Nephron (organoid): Measurements from ENCODE around the gene SOX21.

Source experiments
- H3K27ac Mint-ChIP-seq, 3 experiments: 2 replicates each; pipeline ENCODE4 v1.8.0; 2020; ENCODE audit warnings: mixed read lengths in 3 of 3, mild to moderate bottlenecking in 2 of 3, moderate library complexity in 1 of 3
- H3K27me3 Mint-ChIP-seq: 2 replicates; pipeline ENCODE4 v1.8.0; 2021; ENCODE audit warnings: low read depth, mild to moderate bottlenecking, moderate library complexity, mixed read lengths
- H3K36me3 Mint-ChIP-seq: 2 replicates; pipeline ENCODE4 v1.8.0; 2020; ENCODE audit warnings: low read depth, mixed read lengths
- H3K4me1 Mint-ChIP-seq: 2 replicates; pipeline ENCODE4 v1.8.0; 2020; ENCODE audit warnings: mixed read lengths
- H3K4me3 Mint-ChIP-seq, 3 experiments: 2 replicates each; pipeline ENCODE4 v1.8.0; 2020; ENCODE audit warnings: mild to moderate bottlenecking in 3 of 3, mixed read lengths in 3 of 3, moderate library complexity in 2 of 3
- H3K9me3 Mint-ChIP-seq: 2 replicates; pipeline ENCODE4 v1.8.0; 2020; ENCODE audit warnings: mixed read lengths
- TF ChIP-seq, protein P1 (sequence below), 3 experiments: fragments of 200-600 bp; sonication (generic); IDR thresholded peaks; one replicate each; pipeline ENCODE4 v1.5.0; 2021; ENCODE audit warnings: antibody characterized with exemption in 3 of 3; ENCODE audit not compliant: unreplicated experiment in 3 of 3

SOX21 gene

GRCh38 chr13:94702181-94703041 is 9.9 kb downstream of the SOX21 start:
- TF ChIP-seq, protein P1, sequence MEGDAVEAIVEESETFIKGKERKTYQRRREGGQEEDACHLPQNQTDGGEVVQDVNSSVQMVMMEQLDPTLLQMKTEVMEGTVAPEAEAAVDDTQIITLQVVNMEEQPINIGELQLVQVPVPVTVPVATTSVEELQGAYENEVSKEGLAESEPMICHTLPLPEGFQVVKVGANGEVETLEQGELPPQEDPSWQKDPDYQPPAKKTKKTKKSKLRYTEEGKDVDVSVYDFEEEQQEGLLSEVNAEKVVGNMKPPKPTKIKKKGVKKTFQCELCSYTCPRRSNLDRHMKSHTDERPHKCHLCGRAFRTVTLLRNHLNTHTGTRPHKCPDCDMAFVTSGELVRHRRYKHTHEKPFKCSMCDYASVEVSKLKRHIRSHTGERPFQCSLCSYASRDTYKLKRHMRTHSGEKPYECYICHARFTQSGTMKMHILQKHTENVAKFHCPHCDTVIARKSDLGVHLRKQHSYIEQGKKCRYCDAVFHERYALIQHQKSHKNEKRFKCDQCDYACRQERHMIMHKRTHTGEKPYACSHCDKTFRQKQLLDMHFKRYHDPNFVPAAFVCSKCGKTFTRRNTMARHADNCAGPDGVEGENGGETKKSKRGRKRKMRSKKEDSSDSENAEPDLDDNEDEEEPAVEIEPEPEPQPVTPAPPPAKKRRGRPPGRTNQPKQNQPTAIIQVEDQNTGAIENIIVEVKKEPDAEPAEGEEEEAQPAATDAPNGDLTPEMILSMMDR (IDR thresholded peaks at IDR 0.05; ENCODE audit: unreplicated experiment in 3 of 3): no peak
- Mint-ChIP-seq H3K27me3 (peaks cover 100% of the 10 kb centered on the region), H3K4me1 (peaks cover 6% of the 10 kb centered on the region), H3K4me3 (peak overlapping the region in 2 of 3 experiments; percentile 31 to 39), H3K36me3 (no peaks in the 10 kb centered on the region), H3K27ac (no peak overlapping the region), H3K9me3 (peaks cover 8% of the 10 kb centered on the region)

GRCh38 chr13:94701313-94702180 is 10.8 kb downstream of the SOX21 start:
- Mint-ChIP-seq H3K36me3 (no peaks in the 10 kb centered on the region), H3K4me1 (peaks cover 6% of the 10 kb centered on the region), H3K27ac (no peak overlapping the region), H3K27me3 (peaks cover 100% of the 10 kb centered on the region), H3K9me3 (peaks cover 8% of the 10 kb centered on the region), H3K4me3 (peak overlapping the region in 1 of 3 experiments; percentile 21)
- TF ChIP-seq, protein P1 (IDR thresholded peaks at IDR 0.05; ENCODE audit: unreplicated experiment in 3 of 3): no peak

DNA sequence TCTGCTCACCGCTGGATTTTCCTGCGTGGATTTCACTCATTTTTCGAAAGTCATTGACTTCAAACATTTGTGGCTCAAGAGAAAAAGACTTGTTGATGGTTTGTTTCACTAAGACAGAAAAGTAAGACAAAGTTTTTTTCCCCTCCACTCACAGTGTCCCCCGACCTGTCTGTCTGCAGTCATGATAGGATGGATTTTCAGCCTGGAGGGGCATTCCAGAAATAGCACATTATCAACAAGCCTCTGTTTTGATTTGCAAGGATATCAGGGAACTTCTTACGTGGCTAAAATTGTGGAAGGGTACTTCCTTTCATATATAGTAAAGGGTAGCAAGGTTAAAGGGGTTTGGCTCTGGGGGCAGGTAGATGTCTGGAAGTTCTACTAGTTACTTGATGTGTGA is 11.8 kb downstream of the SOX21 start:
- no peak overlapping the region for H3K4me3 Mint-ChIP-seq
- no peak overlapping the region for H3K27ac Mint-ChIP-seq
- peaks cover 8% of the 10 kb centered on the region for H3K9me3 Mint-ChIP-seq
- peaks cover 96% of the 10 kb centered on the region for H3K27me3 Mint-ChIP-seq
- TF ChIP-seq, protein P1 (IDR thresholded peaks at IDR 0.05; ENCODE audit: unreplicated experiment in 3 of 3): no peak
- no peaks in the 10 kb centered on the region for H3K36me3 Mint-ChIP-seq
- peaks cover 6% of the 10 kb centered on the region for H3K4me1 Mint-ChIP-seq

- H3K27ac Mint-ChIP-seq: no peak overlapping the region
- peaks cover 6% of the 10 kb centered on the region for H3K4me1 Mint-ChIP-seq
- no peak overlapping the region for H3K4me3 Mint-ChIP-seq
- no peaks in the 10 kb centered on the region for H3K36me3 Mint-ChIP-seq
- H3K9me3 Mint-ChIP-seq: peaks cover 8% of the 10 kb centered on the region
- peaks cover 92% of the 10 kb centered on the region for H3K27me3 Mint-ChIP-seq
- TF ChIP-seq, protein P1 (IDR thresholded peaks at IDR 0.05; ENCODE audit: unreplicated experiment in 3 of 3): no peak
These were observed 12.3 kb downstream of the SOX21 start for GRCh38 chr13:94700051-94700535.

DNA sequence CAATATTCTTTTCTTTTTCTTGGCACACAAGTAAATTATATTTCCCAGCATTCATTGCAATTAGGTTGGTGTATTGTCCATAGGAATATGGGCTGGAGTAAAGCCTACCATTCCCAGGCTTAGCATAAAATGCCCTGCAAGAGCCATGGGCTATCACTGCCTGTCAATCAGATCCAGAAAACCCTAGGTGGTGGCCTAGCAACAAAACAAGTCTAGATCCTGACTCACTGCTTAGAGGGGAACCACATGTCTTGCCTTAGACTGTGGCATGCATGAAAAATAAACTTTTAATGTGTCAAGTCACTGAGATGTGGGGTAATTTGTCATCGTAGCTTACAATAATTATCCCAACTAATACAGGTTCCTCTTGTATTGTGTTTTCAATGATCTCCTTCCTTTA is 16.2 kb downstream of the SOX21 start:
- peaks cover 3% of the 10 kb centered on the region for H3K9me3 Mint-ChIP-seq
- H3K4me3 Mint-ChIP-seq: no peak overlapping the region
- TF ChIP-seq, protein P1 (IDR thresholded peaks at IDR 0.05; ENCODE audit: unreplicated experiment in 3 of 3): no peak
- H3K27me3 Mint-ChIP-seq: peaks cover 74% of the 10 kb centered on the region
- no peaks in the 10 kb centered on the region for H3K4me1 Mint-ChIP-seq
- no peaks in the 10 kb centered on the region for H3K36me3 Mint-ChIP-seq
- no peak overlapping the region for H3K27ac Mint-ChIP-seq
